Thyroid gland (tissue), 4 donors: ENCODE data around the gene IFT57.

ENCODE experiments used
- POLR2A ChIP-seq, 2 donors: fragments of 450-650 bp; IDR thresholded peaks; one replicate each; pipeline ENCODE4 v1.6.1; 2017; ENCODE audit warnings: antibody characterized with exemption in 2 of 2, mild to moderate bottlenecking in 2 of 2, moderate library complexity in 1 of 2
- TF ChIP-seq, protein P1 (sequence below), 6 experiments: fragments of 200-600 bp in 3 of 6; fragments of 450-650 bp in 3 of 6; sonication (generic) in 3 of 6; IDR thresholded peaks; one replicate each; pipeline ENCODE4 v1.5.1; 2016 to 2019; ENCODE audit warnings: antibody characterized with exemption in 6 of 6, mild to moderate bottlenecking in 2 of 6, inconsistent platforms in 1 of 6, moderate library complexity in 1 of 6

DNA sequence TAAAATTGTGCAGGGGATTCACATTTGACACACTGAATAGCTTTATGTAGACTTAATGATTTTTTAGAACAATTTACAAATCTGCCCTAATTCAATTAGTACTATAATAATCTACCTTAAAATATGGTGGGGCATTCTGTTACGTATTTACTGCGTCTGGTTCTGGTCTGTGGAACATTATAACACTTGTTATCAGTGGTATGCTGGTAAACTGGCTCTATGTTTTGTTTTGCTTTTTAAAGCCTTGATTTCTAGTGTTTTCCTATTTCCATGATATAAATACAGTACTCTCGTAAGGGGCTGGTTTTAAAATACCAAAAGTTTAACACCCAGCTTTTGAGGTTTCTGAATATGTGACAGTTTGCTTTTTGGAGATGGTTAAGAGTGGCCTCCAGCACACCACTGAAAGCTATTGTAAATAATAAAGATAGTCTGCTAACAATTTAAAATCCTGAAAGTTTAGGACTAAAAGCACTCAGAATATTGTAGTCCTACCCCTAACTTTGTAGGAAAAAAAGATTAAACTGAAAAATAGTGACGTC, 65.8 kb downstream of the IFT57 start:
- TF ChIP-seq POLR2A (IDR thresholded peaks at IDR 0.05), result no peak
- TF ChIP-seq, protein P1, sequence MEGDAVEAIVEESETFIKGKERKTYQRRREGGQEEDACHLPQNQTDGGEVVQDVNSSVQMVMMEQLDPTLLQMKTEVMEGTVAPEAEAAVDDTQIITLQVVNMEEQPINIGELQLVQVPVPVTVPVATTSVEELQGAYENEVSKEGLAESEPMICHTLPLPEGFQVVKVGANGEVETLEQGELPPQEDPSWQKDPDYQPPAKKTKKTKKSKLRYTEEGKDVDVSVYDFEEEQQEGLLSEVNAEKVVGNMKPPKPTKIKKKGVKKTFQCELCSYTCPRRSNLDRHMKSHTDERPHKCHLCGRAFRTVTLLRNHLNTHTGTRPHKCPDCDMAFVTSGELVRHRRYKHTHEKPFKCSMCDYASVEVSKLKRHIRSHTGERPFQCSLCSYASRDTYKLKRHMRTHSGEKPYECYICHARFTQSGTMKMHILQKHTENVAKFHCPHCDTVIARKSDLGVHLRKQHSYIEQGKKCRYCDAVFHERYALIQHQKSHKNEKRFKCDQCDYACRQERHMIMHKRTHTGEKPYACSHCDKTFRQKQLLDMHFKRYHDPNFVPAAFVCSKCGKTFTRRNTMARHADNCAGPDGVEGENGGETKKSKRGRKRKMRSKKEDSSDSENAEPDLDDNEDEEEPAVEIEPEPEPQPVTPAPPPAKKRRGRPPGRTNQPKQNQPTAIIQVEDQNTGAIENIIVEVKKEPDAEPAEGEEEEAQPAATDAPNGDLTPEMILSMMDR (IDR thresholded peaks at IDR 0.05), result no peak
